MM.1S (cell line): ENCODE data around the gene CDC42SE2.

Experiments
- CTCF ChIP-seq: fragments of 300-600 bp; sonication (generic); IDR thresholded peaks from 2 replicates; pipeline ENCODE4 v1.5.1; 2016; ENCODE audit warnings: antibody characterized with exemption, low read length, mixed read lengths
- EZH2 ChIP-seq: fragments of 300-600 bp; sonication (generic); optimal IDR thresholded peaks from 2 replicates; pipeline ENCODE3; 2017; ENCODE audit warnings: low read depth, mild to moderate bottlenecking, antibody characterized with exemption, low read length, mixed read lengths

DNA sequence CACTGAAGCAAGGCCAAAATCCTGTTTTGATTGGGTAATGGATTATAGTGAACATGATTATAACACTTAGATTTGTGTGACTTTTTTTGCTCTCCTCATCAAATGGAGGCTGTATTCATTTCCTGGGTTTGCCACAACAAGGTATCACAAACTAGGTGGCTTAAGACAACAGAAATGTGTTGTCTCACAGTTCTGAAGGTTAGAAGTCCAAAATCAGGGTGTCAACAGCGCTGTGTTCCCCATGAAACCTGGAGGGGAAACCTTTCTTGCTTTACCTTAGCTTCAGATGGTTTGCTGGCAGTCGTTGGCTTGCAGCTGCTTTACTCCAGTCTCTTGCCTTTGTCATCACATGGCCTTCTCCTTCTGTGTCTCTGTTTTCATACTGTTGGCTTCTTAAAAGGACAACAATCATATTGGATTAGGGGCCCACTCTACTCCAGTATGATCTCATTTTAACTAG is 32.4 kb downstream of the CDC42SE2 start:
- TF ChIP-seq CTCF = no peak
- no peak for TF ChIP-seq EZH2
